K562 (cell line): ENCODE measurements around the gene PCNX2. TPM values are rescaled to one million over a fixed set of nuclear protein-coding genes. Genes with fewer than 3 reads are reported as not detected.

ENCODE experiments used
- BDP1 ChIP-seq: IDR thresholded peaks from 3 replicates; pipeline ENCODE4 v1.6.1; 2011; ENCODE audit not compliant: insufficient read length, insufficient read depth
- SRSF1 ChIP-seq: fragments of 200-400 bp; formaldehyde crosslinking; IDR thresholded peaks from 2 replicates; pipeline ENCODE4 v1.6.1; 2017; ENCODE audit warnings: mild to moderate bottlenecking, low read depth, low read length, moderate library complexity
- ZNF76 ChIP-seq: fragments of 250-450 bp; sonication (Bioruptor Pico); IDR thresholded peaks from 2 replicates; pipeline ENCODE4 v1.4.0; 2020; ENCODE audit warnings: mild to moderate bottlenecking, moderate library complexity, borderline replicate concordance
- polyA plus RNA-seq, 8 experiments: library from polyadenylated mRNA; depleted of rRNA in 4 of 8; stranded (reverse) in 5 of 8; unstranded in 3 of 8; fragments of >200 nt; fragmentation: Nextera tagmentation in 2 of 8; fragmentation: Illumina TruSeq in 1 of 8; extraction: Ambion mirVana in 2 of 8; extraction: Trizol in 1 of 8; gene quantifications; 2 replicates each; pipeline versions ENCODE4 v1.2.1 to v1.2.3, GENCODE V29; 2011 to 2014; ENCODE audit warnings: inconsistent platforms in 1 of 8, missing spikeins in 1 of 8
- total RNA-seq, 7 experiments: library from RNA; depleted of rRNA in 6 of 7; stranded (reverse); fragments of >200 nt in 6 of 7; fragmentation: Illumina TruSeq in 2 of 7; extraction: Trizol in 2 of 7; gene quantifications; 2 replicates each; pipeline versions ENCODE4 v1.2.1 to v1.2.3, GENCODE V29; 2011 to 2021; ENCODE audit warnings: low replicate concordance in 1 of 7
- TF ChIP-seq, protein P1 (sequence below), 2 experiments: fragments of 450-650 bp; formaldehyde crosslinking in 1 of 2; IDR thresholded peaks; 2 replicates each; pipeline versions ENCODE4 v1.4.0 to v1.6.1; 2014 to 2020; ENCODE audit warnings: mild to moderate bottlenecking in 2 of 2, borderline replicate concordance in 1 of 2, low read depth in 1 of 2

The PCNX2 gene
- total and polyA plus RNA-seq, 9 of the 15 experiments (the other 6 are each of a cell fraction or from before 2014, with no cell fraction given) = 0.07 to 0.33 TPM; not detected in 7

GRCh38 chr1:232990176-232991128, 305.1 kb downstream of the PCNX2 start (continued):
- TF ChIP-seq, protein P1, sequence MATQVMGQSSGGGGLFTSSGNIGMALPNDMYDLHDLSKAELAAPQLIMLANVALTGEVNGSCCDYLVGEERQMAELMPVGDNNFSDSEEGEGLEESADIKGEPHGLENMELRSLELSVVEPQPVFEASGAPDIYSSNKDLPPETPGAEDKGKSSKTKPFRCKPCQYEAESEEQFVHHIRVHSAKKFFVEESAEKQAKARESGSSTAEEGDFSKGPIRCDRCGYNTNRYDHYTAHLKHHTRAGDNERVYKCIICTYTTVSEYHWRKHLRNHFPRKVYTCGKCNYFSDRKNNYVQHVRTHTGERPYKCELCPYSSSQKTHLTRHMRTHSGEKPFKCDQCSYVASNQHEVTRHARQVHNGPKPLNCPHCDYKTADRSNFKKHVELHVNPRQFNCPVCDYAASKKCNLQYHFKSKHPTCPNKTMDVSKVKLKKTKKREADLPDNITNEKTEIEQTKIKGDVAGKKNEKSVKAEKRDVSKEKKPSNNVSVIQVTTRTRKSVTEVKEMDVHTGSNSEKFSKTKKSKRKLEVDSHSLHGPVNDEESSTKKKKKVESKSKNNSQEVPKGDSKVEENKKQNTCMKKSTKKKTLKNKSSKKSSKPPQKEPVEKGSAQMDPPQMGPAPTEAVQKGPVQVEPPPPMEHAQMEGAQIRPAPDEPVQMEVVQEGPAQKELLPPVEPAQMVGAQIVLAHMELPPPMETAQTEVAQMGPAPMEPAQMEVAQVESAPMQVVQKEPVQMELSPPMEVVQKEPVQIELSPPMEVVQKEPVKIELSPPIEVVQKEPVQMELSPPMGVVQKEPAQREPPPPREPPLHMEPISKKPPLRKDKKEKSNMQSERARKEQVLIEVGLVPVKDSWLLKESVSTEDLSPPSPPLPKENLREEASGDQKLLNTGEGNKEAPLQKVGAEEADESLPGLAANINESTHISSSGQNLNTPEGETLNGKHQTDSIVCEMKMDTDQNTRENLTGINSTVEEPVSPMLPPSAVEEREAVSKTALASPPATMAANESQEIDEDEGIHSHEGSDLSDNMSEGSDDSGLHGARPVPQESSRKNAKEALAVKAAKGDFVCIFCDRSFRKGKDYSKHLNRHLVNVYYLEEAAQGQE (IDR thresholded peaks at IDR 0.05; ENCODE audit: borderline replicate concordance) = no peak
- TF ChIP-seq, protein P1 (CRISPR knock-in tag; IDR thresholded peaks at IDR 0.05; ENCODE audit: low read depth) = no peak
- TF ChIP-seq BDP1 (no peak), SRSF1 (no peak), ZNF76 (CRISPR knock-in tag) (no peak)
